A673 (cell line): Measurements from ENCODE around the gene MYLK3. TPM values are rescaled to one million over a fixed set of nuclear protein-coding genes. Genes with fewer than 3 reads are reported as not detected.

Source experiments
- BruUV-seq: library from RNA; stranded (reverse); fragments of 400-500 nt; replicated peaks from 2 replicates; lab custom pipeline; 2021; lab: Mats Ljungman, UMichigan
- CTCF ChIA-PET: fragments of 300-600 bp; sonication (Branson Sonifier 250); formaldehyde crosslinking; loops from one replicate; lab custom pipeline; 2022; ENCODE audit warnings: antibody characterized with exemption; lab: Charles Lee
- POLR2A ChIA-PET: fragments of 300-600 bp; sonication (Branson Sonifier 250); formaldehyde crosslinking; loops from one replicate; lab custom pipeline; 2022; ENCODE audit warnings: antibody characterized with exemption; ENCODE audit not compliant: low non-redundant PET; lab: Charles Lee
- DNase-seq: peaks from one replicate; pipeline ENCODE4 v3.0.0-alpha.2; 2015; ENCODE audit warnings: low spot score
- H3K27ac ChIP-seq: fragments of 200-600 bp; sonication (generic); 2 replicates; pipeline ENCODE4 v1.5.1; 2016; ENCODE audit warnings: mixed run types, low read depth, mild to moderate bottlenecking, mixed read lengths, antibody characterized with exemption, low read length; ENCODE audit not compliant: poor library complexity, severe bottlenecking
- H3K27me3 ChIP-seq: fragments of 200-600 bp; sonication (generic); replicated peaks from 2 replicates; pipeline ENCODE4 v1.6.1; 2017; ENCODE audit warnings: mixed run types, low read depth, mild to moderate bottlenecking, mixed read lengths, antibody characterized with exemption, low read length; ENCODE audit not compliant: insufficient read depth, poor library complexity
- H3K36me3 ChIP-seq: fragments of 200-600 bp; sonication (generic); 2 replicates; pipeline ENCODE4 v1.6.1; 2016; ENCODE audit warnings: mixed run types, mild to moderate bottlenecking, mixed read lengths, antibody characterized with exemption, low read length; ENCODE audit not compliant: insufficient read depth, poor library complexity, severe bottlenecking
- H3K4me1 ChIP-seq: fragments of 200-600 bp; sonication (generic); 2 replicates; pipeline ENCODE4 v1.6.1; 2017; ENCODE audit warnings: mixed run types, mild to moderate bottlenecking, mixed read lengths, antibody characterized with exemption, low read length; ENCODE audit not compliant: insufficient read depth, poor library complexity, severe bottlenecking
- H3K4me3 ChIP-seq: fragments of 200-600 bp; sonication (generic); 2 replicates; pipeline ENCODE4 v1.5.1; 2016; ENCODE audit warnings: low read depth, mixed run types, mild to moderate bottlenecking, mixed read lengths, low read length; ENCODE audit not compliant: poor library complexity, severe bottlenecking
- H3K9me3 ChIP-seq: fragments of 200-600 bp; sonication (generic); 2 replicates; pipeline ENCODE4 v1.6.1; 2016; ENCODE audit warnings: mixed run types, low read depth, mild to moderate bottlenecking, mixed read lengths, antibody characterized with exemption, low read length; ENCODE audit not compliant: poor library complexity, severe bottlenecking
- CTCF ChIP-seq: fragments of 300-800, 200-600 bp; sonication (generic); conservative IDR thresholded peaks from 2 replicates; pipeline ENCODE4 v1.5.1; 2017; ENCODE audit warnings: low read depth, mild to moderate bottlenecking, antibody characterized with exemption, low read length, moderate library complexity, mixed read lengths
- EZH2 ChIP-seq: fragments of 200-600 bp; sonication (generic); IDR thresholded peaks from 2 replicates; pipeline ENCODE4 v1.6.1; 2017; ENCODE audit warnings: borderline replicate concordance, low read depth, mild to moderate bottlenecking, mixed read lengths, antibody characterized with exemption, low read length; ENCODE audit not compliant: poor library complexity, severe bottlenecking
- intact Hi-C: fragments of 100-400 bp; cut with micrococcal nuclease; formaldehyde crosslinking; loops from one replicate; pipeline ENCODE4 v1.10.0; 2022; ENCODE audit not compliant: unreplicated experiment
- total RNA-seq: library from RNA; stranded (reverse); gene quantifications from 2 replicates; pipeline ENCODE4 v1.2.3, GENCODE V29; 2021

The MYLK3 gene
- total RNA-seq, 1 experiment from 2014 or later: 0.77 TPM

GRCh38 chr16:46748775-46749705, 896 bp upstream of the MYLK3 start:
- POLR2A ChIA-PET: no interaction called here
- no peak overlapping the region for H3K27ac ChIP-seq
- H3K27me3 ChIP-seq: no peaks in the 10 kb centered on the region
- TF ChIP-seq EZH2 (no peak), CTCF (no peak)
- intact Hi-C loops: no loop called here
- BruUV-seq: no TSS peak
- no peak overlapping the region for H3K4me3 ChIP-seq
- DNase-seq: no peak
- CTCF ChIA-PET: no interaction called here
- H3K9me3 ChIP-seq: no peaks in the 10 kb centered on the region
- H3K36me3 ChIP-seq: no peaks in the 10 kb centered on the region
- no peaks in the 10 kb centered on the region for H3K4me1 ChIP-seq

GRCh38 chr16:46746821-46747776, 1.0 kb downstream of the MYLK3 start:
- Histone ChIP-seq H3K4me1 (no peaks in the 10 kb centered on the region), H3K27me3 (no peaks in the 10 kb centered on the region), H3K9me3 (no peaks in the 10 kb centered on the region), H3K27ac (no peak overlapping the region), H3K36me3 (no peaks in the 10 kb centered on the region), H3K4me3 (no peak overlapping the region)
- no TSS peak for BruUV-seq
- ChIA-PET CTCF (no interaction called here), POLR2A (no interaction called here)
- DNase-seq: no peak
- intact Hi-C loops: no loop called here
- no peak for TF ChIP-seq CTCF
- no peak for TF ChIP-seq EZH2

GRCh38 chr16:46745617-46746016, 2.5 kb downstream of the MYLK3 start:
- H3K36me3 ChIP-seq: no peaks in the 10 kb centered on the region
- no TSS peak for BruUV-seq
- TF ChIP-seq EZH2: no peak
- intact Hi-C loops: no loop called here
- H3K27ac ChIP-seq: no peak overlapping the region
- ChIA-PET POLR2A (no interaction called here), CTCF (no interaction called here)
- H3K4me1 ChIP-seq: no peaks in the 10 kb centered on the region
- H3K27me3 ChIP-seq: no peaks in the 10 kb centered on the region
- DNase-seq: no peak
- H3K4me3 ChIP-seq: no peak overlapping the region
- no peaks in the 10 kb centered on the region for H3K9me3 ChIP-seq
